ENCODE data around the gene DERL3. TPM values are rescaled to one million over a fixed set of nuclear protein-coding genes. Genes with fewer than 3 reads are reported as not detected.

The DERL3 gene
- total RNA-seq, 1 donor from 2014 or later: 2.8 TPM

- intact Hi-C loops (cut with DNase I): loop anchor here (5.0 kb wide), 2 partner anchors 82 to 307 kb away; partner anchors contain the start of gene CHCHD10
- DNase-seq: peak; percentile 90
- peak; percentile 71 for ATAC-seq (ENCODE audit: poor library complexity)
These were observed 10.5 kb upstream of the DERL3 start for GRCh38 chr22:23849009-23850006.

DNA sequence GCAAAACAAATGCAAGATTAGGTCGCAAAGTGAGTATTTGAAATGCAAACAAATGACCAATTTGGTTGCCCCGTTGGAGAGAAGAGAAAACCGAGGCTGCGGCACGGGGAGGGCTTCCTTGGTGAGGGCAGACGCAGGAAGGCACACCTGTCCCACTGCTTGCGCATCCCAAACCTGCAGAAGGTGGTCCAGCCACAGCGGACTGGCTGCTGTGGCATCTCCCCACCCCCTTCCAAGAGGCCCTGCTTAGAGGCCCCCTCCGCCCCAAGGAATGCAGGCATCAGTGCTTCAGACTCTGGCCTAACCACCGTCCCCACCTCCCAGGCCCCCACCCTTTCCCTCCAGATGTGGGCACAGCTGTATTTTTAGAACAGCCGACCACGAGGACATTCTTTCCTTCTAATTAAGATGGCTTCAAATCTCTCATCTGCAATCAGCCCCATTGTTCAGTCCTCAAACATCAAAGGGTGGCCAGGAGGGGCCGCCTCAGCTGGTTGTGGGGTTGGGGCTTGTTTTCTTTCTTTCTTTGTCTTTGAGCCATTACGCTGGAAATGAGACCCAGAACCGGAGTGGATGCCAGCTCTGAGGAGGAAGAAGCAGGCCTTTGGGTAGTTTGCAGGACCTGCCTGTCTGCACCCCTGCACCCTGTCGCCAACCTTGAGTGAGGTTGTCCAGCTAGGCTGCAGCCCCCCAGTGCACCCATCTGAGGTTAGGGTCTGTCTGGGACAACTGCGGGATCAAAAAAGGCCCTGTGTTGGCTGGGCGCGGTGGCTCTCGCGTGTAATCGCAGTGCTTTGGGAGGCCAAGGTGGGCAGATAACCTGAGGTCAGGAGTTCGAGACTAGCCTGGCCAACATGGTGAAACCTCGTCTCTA, 9.4 kb upstream of the DERL3 start:
- DNase-seq: peak; percentile 37

GRCh38 chr22:23847310-23847920, 8.6 kb upstream of the DERL3 start:
- intact Hi-C loops (cut with DNase I): loop anchor here (5.0 kb wide), 2 partner anchors 80 to 305 kb away; partner anchors contain the start of gene CHCHD10
- DNase-seq (peak; percentile 34), ATAC-seq (ENCODE audit: poor library complexity) (no peak)

More for the DNA sequence above, 9.4 kb upstream of the DERL3 start:
- intact Hi-C loops (cut with DNase I): loop anchor here (5.0 kb wide), 2 partner anchors 81 to 306 kb away; partner anchors contain the start of gene CHCHD10
- no peak for ATAC-seq (ENCODE audit: poor library complexity)

- DNase-seq (no peak), ATAC-seq (ENCODE audit: poor library complexity) (no peak)
- intact Hi-C loops (cut with DNase I): loop anchor here (5.0 kb wide), 2 partner anchors 79 to 304 kb away; partner anchors contain the start of gene CHCHD10
These were observed 7.3 kb upstream of the DERL3 start for GRCh38 chr22:23846081-23846469.

GRCh38 chr22:23845265-23846080, 6.7 kb upstream of the DERL3 start:
- DNase-seq: peak; percentile 25
- intact Hi-C loops (cut with DNase I): loop anchor here (5.0 kb wide), 2 partner anchors 78 to 303 kb away; partner anchors contain the start of gene CHCHD10
- no peak for ATAC-seq (ENCODE audit: poor library complexity)

GRCh38 chr22:23844739-23845202, 6.0 kb upstream of the DERL3 start:
- intact Hi-C loops (cut with DNase I): loop anchor here (5.0 kb wide), 2 partner anchors 77 to 302 kb away; partner anchors contain the start of gene CHCHD10
- ATAC-seq (ENCODE audit: poor library complexity) (no peak), DNase-seq (peak; percentile 30)

DNA sequence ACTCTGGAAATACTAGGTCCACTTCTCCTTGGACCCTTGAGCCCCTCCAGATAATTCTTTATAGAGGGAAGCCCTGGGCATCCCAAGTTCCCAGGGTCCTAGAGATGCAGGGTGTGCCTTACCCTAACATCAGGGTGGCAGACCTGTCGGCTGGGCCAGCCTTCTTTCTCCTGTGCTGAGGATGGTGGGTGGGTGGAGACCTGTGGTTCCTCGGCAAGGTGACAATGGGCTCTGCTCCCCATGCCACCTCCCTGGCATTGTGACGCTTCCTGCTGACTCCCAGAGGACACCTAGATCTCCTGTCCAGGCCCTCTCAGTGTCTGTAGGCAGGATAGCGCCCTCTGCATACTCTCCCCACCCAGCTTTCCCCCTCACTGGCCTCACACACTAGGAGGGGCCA, 3.8 kb upstream of the DERL3 start:
- intact Hi-C loops (cut with DNase I): no loop called here
- DNase-seq (peak; percentile 21), ATAC-seq (ENCODE audit: poor library complexity) (no peak)

DNA sequence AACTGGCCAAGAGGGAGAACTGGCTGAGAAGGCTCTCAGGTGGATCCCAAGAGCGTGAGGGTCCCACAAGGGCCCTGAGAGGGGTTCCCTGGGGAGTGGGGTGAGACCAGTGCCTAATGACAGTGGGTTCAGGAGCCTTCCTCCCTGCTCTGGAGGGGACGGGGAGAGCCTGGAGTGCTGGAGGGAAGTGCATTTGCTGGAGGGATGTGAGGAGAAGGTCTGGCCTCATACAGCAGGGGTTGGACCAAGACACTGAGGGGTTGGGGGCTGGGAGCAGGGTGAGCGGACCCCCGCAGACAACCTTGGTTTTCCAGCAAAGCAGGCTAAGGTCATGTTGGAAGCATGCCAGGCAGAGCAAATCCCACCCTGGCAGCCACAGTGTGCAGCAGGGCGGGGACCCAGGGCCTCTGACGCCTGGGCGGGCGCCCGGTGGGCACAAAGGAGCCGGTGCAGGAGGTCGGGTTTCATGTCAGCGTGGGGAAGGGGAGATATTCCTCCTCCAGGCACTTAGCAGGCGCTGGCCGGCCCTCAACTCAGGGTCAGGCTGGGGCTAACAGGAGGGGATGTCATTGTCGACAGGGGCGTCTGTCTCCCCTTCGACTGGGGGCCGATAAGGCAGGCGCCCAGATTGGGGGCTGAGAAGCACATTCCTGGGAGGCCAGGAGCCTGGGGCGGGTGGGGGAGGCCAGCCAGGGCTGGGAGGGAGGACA, 3.1 kb upstream of the DERL3 start:
- DNase-seq (peak; percentile 39), ATAC-seq (ENCODE audit: poor library complexity) (no peak)
- intact Hi-C loops (cut with DNase I): no loop called here

DNA sequence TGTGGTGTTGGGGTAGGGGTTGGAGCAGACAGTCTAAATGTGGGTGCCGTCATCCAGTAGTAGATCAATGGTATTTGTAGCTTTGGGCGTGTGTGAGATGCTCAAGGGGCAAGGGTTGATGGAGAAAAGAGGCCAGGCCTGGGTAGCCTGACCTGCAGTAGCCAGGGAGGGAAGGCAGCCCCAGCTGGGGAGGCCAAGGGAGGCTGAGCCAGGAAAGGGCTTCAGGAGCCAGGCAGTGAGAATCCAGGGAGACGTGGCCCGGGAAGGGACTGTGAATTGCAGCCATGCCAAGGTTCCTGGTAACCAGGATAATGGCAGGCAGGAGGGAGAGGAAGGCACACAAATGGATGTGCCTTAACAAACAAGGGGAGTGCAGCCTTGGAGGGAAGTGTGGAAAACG, 2.5 kb upstream of the DERL3 start:
- peak; percentile 33 for DNase-seq
- ATAC-seq (ENCODE audit: poor library complexity): no peak
- intact Hi-C loops (cut with DNase I): no loop called here

GRCh38 chr22:23840026-23840425, 1.2 kb upstream of the DERL3 start:
- intact Hi-C loops (cut with DNase I): no loop called here
- no peak for ATAC-seq (ENCODE audit: poor library complexity)
- DNase-seq: no peak

DNA sequence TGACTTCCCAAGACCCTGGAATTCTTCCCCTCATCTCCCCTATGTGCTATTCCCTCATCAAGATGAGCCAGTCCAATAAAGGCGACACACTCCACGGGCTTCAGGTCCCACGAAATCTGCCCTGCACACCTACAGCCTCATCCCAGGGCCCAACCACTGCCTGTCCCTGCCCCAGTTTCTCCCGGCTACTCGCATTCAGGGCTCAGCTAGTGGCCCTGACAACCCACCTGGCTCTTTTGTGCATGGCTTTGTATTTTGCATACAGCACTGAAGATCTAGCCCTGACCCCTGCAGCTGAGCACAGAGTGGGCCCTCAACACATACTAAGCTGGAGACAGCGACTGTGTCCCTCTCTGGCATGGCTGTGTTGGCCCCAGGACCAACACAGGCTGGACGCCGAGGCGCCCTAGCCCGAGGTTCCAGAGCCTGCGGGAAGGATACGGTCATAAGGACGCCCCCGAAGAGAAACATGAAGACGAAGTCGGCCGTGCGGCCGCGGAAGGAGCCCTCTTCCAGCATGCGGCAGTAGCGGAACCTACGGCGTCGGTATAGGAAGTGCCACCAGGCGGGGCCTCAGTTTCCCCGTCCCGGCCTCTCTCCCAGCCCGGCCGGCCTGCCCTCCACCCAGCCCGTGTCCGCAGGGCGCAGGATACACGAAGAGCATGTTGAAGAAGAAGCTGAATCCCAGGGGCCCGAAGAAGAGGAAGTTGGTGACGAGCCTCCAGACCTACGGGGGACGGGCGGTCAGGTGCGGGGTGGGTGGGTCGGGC, 710 bp downstream of the DERL3 start:
- peak; percentile 45 for DNase-seq
- ATAC-seq (ENCODE audit: poor library complexity): no peak
- intact Hi-C loops (cut with DNase I): no loop called here

DNA sequence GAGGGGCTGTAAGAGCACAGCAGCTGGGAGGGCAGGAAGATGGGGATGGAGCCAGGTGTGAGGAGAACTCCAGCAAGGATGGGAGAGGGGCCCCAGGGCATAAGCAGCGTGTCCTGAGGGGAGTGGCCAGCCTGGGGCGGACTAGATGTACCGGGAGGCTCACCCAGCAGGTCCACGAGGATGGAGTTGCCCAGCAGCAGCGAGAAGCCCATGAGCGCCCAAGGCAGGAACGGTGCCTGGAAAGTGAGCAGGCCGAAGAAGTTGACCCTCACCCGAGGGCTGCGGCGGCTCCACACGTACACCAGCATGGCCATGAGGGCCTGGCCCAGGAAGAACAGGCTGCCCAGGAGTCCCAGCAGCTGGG, 1.3 kb downstream of the DERL3 start:
- intact Hi-C loops (cut with DNase I): no loop called here
- ATAC-seq (ENCODE audit: poor library complexity) (no peak), DNase-seq (peak; percentile 41)

GRCh38 chr22:23836692-23837495, 1.9 kb downstream of the DERL3 start:
- intact Hi-C loops (cut with DNase I): no loop called here
- DNase-seq: peak; percentile 32
- ATAC-seq (ENCODE audit: poor library complexity): no peak

DNA sequence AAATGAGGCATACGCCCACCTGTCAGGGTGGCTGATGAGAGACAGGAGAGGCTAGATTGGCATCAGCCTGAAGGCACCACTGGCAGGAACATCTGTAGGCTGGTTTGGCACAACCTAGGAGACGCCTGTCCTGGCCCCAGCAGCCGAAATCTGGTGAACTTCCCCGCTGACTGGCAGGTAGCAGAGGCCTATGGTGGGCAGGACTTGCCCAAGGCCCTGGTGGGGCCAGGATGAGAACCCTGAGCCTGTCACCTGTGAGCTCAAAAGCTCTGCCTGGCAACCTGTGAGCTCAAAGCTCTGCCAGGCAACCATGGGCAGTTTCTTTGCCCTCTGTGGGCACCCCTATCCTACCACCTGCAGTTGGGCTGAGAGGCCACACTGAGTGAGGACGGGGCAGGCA, 2.5 kb downstream of the DERL3 start:
- DNase-seq: peak; percentile 41
- intact Hi-C loops (cut with DNase I): no loop called here
- no peak for ATAC-seq (ENCODE audit: poor library complexity)

GRCh38 chr22:23835484-23836144, 3.2 kb downstream of the DERL3 start:
- peak; percentile 72 for DNase-seq
- intact Hi-C loops (cut with DNase I): no loop called here
- peak; percentile 63 for ATAC-seq (ENCODE audit: poor library complexity)

Data from Right ventricle myocardium superior (tissue), 1 donor.